ENCODE measurements around the gene PXMP2. TPM values are rescaled to one million over a fixed set of nuclear protein-coding genes. Genes with fewer than 3 reads are reported as not detected.

PXMP2 gene
- total and polyA plus RNA-seq, 2 donors from 2014 or later = 23.4 to 90.9 TPM

DNA sequence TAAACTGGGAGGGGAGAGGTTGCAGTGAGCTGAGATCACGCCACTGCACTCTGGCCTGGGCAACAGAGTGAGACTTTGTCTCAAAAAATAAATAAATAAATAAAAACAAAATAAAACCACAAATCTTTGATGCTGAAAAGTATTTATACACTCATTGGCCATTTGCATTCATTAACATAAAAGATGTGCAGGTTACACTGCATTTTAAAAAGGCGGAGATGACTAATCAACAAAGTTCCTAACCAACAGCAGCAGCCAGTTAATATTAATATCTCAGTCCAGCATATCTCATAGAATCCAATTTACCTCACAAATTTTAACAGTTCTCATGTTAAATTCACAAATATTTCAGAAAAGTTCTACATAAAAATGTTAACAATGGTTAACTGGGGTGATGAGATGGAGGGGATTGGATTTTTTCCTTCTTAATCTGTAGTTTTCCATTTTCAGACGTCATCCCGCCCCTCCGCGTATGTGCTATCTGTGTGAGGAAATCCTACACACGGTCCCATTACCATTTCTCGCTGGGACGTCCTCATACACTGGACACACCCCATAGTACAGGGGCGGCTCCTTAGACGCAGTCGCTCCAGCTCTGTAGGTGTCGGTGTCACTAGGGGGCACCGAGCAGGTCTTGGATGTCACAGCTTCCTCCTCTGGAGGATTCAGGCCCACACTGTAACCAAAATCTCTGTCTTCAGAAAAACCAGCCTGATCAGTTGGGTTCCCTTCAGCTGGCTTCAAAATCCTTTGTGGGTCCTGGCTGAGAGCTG lies 67.0 kb downstream of the PXMP2 start:
- intact Hi-C loops (cut with DNase I) = no loop called here
- no peak overlapping the region for H3K27ac ChIP-seq (ENCODE audit: low read depth in 2 of 2, low read length in 2 of 2)
- no peaks in the 10 kb centered on the region for H3K27me3 ChIP-seq (ENCODE audit: control insufficient read depth, insufficient read depth, low read length)
- FAIRE-seq = no peak
- peak in 1 of 5 donors; percentile 20 for DNase-seq
- no peak for TF ChIP-seq CTCF (IDR thresholded peaks at IDR 0.05; ENCODE audit: borderline replicate concordance, extremely low read depth, insufficient read depth)
- peaks cover 4 to 24% (median 14%) of the 10 kb centered on the region in 3 donors for H3K36me3 ChIP-seq (ENCODE audit: control insufficient read depth in 2 of 3, insufficient read depth in 3 of 3, low read length in 3 of 3)
- no peak overlapping the region for H3K4me3 ChIP-seq (ENCODE audit: low read length in 3 of 3)
- no peak overlapping the region for H3K9ac ChIP-seq (ENCODE audit: low read length in 3 of 3)
- H3K9me3 ChIP-seq (ENCODE audit: control insufficient read depth in 2 of 3, insufficient read depth in 1 of 3, low read length in 3 of 3) = no peaks in the 10 kb centered on the region
- no peaks in the 10 kb centered on the region for H3K4me1 ChIP-seq (ENCODE audit: control insufficient read depth in 2 of 3, insufficient read depth in 2 of 3, low read depth in 1 of 3, low read length in 3 of 3)

Other genes starting within 250 kb of the PXMP2 start
- gene FBRSL1, start 197.4 kb upstream of the PXMP2 start, total RNA-seq = 44.7 TPM
- gene FBRSL1, start 197.4 kb upstream of the PXMP2 start, polyA plus RNA-seq (ENCODE audit: insufficient read depth, low read depth, low replicate concordance) = 23.8 TPM
- gene LRCOL1, start 77.0 kb upstream of the PXMP2 start, total RNA-seq = 1.8 TPM
- gene LRCOL1, start 77.0 kb upstream of the PXMP2 start, polyA plus RNA-seq (ENCODE audit: insufficient read depth, low read depth, low replicate concordance) = 1.0 TPM
- 0.19 TPM for gene P2RX2, start 68.8 kb upstream of the PXMP2 start, total RNA-seq
- gene P2RX2, start 68.8 kb upstream of the PXMP2 start, polyA plus RNA-seq (ENCODE audit: insufficient read depth, low read depth, low replicate concordance) = 0.37 TPM
- 23.0 TPM for gene POLE, start 245 bp upstream of the PXMP2 start, total RNA-seq
- 5.3 TPM for gene POLE, start 245 bp upstream of the PXMP2 start, polyA plus RNA-seq (ENCODE audit: insufficient read depth, low read depth, low replicate concordance)
- gene PGAM5, start 23.3 kb downstream of the PXMP2 start, total RNA-seq = 33.5 TPM
- 19.4 TPM for gene PGAM5, start 23.3 kb downstream of the PXMP2 start, polyA plus RNA-seq (ENCODE audit: insufficient read depth, low read depth, low replicate concordance)
- 57.3 TPM for gene ANKLE2, start 74.2 kb downstream of the PXMP2 start, total RNA-seq
- 14.6 TPM for gene ANKLE2, start 74.2 kb downstream of the PXMP2 start, polyA plus RNA-seq (ENCODE audit: insufficient read depth, low read depth, low replicate concordance)
- 53.0 TPM for gene GOLGA3, start 141.3 kb downstream of the PXMP2 start, total RNA-seq
- gene GOLGA3, start 141.3 kb downstream of the PXMP2 start, polyA plus RNA-seq (ENCODE audit: insufficient read depth, low read depth, low replicate concordance) = 7.7 TPM
- 37.3 TPM for gene CHFR, start 200.0 kb downstream of the PXMP2 start, total RNA-seq
- 8.3 TPM for gene CHFR, start 200.0 kb downstream of the PXMP2 start, polyA plus RNA-seq (ENCODE audit: insufficient read depth, low read depth, low replicate concordance)